Endothelial cell of umbilical vein (primary cell): ENCODE measurements around the gene MOGAT1.

ENCODE experiments used
- EZH2 ChIP-seq: IDR thresholded peaks from 2 replicates; pipeline ENCODE4 v1.6.1; 2012; ENCODE audit warnings: borderline replicate concordance, low read depth, mild to moderate bottlenecking, moderate library complexity, low read length, inconsistent platforms; ENCODE audit not compliant: severe bottlenecking
- FOS ChIP-seq: IDR thresholded peaks from 2 replicates; pipeline ENCODE4 v1.6.1; 2011; ENCODE audit warnings: mild to moderate bottlenecking, low read length, moderate library complexity, borderline replicate concordance; ENCODE audit not compliant: insufficient read depth
- JUN ChIP-seq: IDR thresholded peaks from 2 replicates; pipeline ENCODE4 v1.6.1; 2011; ENCODE audit warnings: borderline replicate concordance, low read depth; ENCODE audit not compliant: insufficient read length, insufficient read depth
- MYC ChIP-seq: IDR thresholded peaks from one replicate; pipeline ENCODE4 v1.6.1; 2011; ENCODE audit warnings: mild to moderate bottlenecking, low read depth, low read length
- POLR2A ChIP-seq: IDR thresholded peaks from 2 replicates; pipeline ENCODE4 v1.6.1; 2012; ENCODE audit warnings: low read depth, mild to moderate bottlenecking, control low read depth, low read length
- POLR2AphosphoS5 ChIP-seq: IDR thresholded peaks from 2 replicates; pipeline ENCODE4 v1.6.1; 2012; ENCODE audit warnings: low read depth, mild to moderate bottlenecking, control low read depth, low read length, moderate library complexity; ENCODE audit not compliant: insufficient read depth
- TF ChIP-seq, protein P1 (sequence below), 2 donors: IDR thresholded peaks; 1 replicate in 1 of 2; 2 replicates in 1 of 2; pipeline ENCODE4 v1.5.1; 2011; ENCODE audit warnings: low read length in 2 of 2, mild to moderate bottlenecking in 2 of 2, moderate library complexity in 2 of 2, control low read depth in 1 of 2, inconsistent platforms in 1 of 2, low read depth in 1 of 2; ENCODE audit not compliant: insufficient read depth in 1 of 2; ENCODE audit errors: extremely low read depth in 1 of 2
- TF ChIP-seq, protein P2 (sequence below): IDR thresholded peaks from 2 replicates; pipeline ENCODE4 v1.6.1; 2011; ENCODE audit not compliant: insufficient read depth, insufficient read length

DNA sequence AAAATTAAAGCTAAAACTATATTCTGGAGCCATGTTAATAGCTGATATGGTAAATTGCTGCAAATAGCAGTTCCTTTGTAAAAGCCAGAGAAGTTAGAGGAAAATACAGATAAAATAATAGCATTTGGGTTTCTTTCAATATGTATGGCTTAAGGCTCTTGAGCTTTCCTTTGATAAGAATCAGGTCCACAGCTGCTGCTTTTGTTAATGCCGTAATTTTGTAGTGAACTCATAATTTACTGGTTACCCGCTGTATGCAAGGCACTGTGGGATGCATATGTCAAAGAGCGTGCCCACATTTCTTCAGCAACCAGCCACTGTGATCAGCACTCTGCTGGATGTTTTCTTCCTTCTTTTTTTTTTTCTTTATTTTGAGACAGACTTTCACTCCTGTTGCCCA lies 79.1 kb downstream of the MOGAT1 start:
- TF ChIP-seq, protein P1, sequence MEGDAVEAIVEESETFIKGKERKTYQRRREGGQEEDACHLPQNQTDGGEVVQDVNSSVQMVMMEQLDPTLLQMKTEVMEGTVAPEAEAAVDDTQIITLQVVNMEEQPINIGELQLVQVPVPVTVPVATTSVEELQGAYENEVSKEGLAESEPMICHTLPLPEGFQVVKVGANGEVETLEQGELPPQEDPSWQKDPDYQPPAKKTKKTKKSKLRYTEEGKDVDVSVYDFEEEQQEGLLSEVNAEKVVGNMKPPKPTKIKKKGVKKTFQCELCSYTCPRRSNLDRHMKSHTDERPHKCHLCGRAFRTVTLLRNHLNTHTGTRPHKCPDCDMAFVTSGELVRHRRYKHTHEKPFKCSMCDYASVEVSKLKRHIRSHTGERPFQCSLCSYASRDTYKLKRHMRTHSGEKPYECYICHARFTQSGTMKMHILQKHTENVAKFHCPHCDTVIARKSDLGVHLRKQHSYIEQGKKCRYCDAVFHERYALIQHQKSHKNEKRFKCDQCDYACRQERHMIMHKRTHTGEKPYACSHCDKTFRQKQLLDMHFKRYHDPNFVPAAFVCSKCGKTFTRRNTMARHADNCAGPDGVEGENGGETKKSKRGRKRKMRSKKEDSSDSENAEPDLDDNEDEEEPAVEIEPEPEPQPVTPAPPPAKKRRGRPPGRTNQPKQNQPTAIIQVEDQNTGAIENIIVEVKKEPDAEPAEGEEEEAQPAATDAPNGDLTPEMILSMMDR (IDR thresholded peaks at IDR 0.05; ENCODE audit: extremely low read depth in 1 of 2, insufficient read depth in 1 of 2, low read depth in 1 of 2, low read length in 2 of 2), result no peak
- TF ChIP-seq EZH2 (no peak), POLR2AphosphoS5 (no peak), POLR2A (no peak), MYC (no peak), JUN (no peak), FOS (no peak)
- TF ChIP-seq, protein P2, sequence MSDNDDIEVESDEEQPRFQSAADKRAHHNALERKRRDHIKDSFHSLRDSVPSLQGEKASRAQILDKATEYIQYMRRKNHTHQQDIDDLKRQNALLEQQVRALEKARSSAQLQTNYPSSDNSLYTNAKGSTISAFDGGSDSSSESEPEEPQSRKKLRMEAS, result no peak
